Measurements from ENCODE around the gene OR1D5. TPM values are rescaled to one million over a fixed set of nuclear protein-coding genes. Genes with fewer than 3 reads are reported as not detected.

OR1D5 gene
- polyA plus RNA-seq, 1 of the 3 experiments (the other 2 are of a cell fraction) = not detected

DNA sequence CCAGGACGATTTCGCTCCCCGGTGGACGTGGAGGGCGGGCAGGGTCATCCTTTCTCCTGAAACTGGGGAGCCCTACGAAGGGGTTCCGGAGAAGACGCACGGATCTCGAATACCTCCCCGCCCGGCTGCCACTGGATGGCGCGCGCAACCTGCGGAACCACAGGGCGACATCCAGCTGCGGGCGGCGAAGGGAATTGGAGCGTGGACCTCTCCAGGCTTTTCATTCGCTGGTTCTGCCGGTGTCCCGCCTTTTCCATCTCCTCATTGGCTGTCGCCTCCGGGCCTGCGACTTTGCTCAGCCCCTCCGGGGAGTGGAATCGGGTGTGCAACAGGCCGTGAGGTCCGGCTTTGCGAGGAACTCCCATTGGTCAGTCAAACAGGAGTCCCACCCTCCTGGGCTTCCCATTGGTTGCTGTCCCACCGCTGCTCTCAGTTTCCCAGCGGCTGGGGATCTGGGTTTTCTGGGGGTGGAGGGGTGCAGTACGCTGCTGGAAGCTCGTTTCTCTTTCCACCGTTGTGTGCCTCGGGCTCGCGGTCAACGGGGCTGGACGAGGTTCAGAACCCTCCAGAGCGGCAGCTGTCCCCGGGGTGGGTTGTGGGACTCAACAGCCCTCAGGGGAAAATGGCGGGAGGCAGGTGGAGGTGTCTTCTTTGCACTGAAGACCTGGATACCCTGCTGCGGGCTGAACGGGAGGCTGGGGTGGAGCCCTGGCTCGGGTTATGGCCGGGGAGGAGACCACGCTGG, 14.5 kb downstream of the OR1D5 start (continued):
- TF ChIP-seq, protein P1, sequence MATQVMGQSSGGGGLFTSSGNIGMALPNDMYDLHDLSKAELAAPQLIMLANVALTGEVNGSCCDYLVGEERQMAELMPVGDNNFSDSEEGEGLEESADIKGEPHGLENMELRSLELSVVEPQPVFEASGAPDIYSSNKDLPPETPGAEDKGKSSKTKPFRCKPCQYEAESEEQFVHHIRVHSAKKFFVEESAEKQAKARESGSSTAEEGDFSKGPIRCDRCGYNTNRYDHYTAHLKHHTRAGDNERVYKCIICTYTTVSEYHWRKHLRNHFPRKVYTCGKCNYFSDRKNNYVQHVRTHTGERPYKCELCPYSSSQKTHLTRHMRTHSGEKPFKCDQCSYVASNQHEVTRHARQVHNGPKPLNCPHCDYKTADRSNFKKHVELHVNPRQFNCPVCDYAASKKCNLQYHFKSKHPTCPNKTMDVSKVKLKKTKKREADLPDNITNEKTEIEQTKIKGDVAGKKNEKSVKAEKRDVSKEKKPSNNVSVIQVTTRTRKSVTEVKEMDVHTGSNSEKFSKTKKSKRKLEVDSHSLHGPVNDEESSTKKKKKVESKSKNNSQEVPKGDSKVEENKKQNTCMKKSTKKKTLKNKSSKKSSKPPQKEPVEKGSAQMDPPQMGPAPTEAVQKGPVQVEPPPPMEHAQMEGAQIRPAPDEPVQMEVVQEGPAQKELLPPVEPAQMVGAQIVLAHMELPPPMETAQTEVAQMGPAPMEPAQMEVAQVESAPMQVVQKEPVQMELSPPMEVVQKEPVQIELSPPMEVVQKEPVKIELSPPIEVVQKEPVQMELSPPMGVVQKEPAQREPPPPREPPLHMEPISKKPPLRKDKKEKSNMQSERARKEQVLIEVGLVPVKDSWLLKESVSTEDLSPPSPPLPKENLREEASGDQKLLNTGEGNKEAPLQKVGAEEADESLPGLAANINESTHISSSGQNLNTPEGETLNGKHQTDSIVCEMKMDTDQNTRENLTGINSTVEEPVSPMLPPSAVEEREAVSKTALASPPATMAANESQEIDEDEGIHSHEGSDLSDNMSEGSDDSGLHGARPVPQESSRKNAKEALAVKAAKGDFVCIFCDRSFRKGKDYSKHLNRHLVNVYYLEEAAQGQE (IDR thresholded peaks at IDR 0.05; ENCODE audit: low read depth, low read length) = peak; percentile 31; the same call in 1 of the 2 replicates

DNA sequence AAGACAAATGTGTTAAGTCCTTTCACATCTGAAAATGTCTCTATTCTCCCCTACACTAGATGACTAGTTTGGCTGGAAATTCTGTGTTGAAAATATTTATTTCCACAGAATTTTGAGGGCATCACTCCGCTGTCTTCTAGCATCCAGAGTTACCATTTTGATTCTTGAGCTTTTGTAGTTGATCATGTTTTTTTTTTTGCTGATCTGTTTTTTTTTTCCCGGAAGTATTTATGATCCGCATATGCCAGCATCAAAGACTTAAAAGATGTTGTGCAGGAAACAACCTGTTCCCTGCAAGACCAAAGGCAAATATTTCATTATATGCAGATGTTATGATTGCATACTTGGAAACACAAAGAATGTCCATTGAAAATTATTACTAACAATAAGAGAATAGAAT, 16.7 kb downstream of the OR1D5 start:
- no peaks in the 10 kb centered on the region for H4K20me1 ChIP-seq (ENCODE audit: insufficient read depth)
- H3F3A ChIP-seq (replicated peaks; ENCODE audit: insufficient read depth) = peaks cover 6% of the 10 kb centered on the region
- no peak overlapping the region for H3K4me2 ChIP-seq
- no peak overlapping the region for H3K9ac ChIP-seq
- no peak for DNase-seq
- WGBS (ENCODE audit: low lambda C conversion rate) = 73% methylated on average over 3 of the region's 3 CpGs
- no peaks in the 10 kb centered on the region for H3K27me3 ChIP-seq (ENCODE audit: insufficient read depth)
- no peaks in the 10 kb centered on the region for H3K9me2 ChIP-seq
- H3K27ac ChIP-seq (ENCODE audit: low read depth in 2 of 2, low read length in 1 of 2) = no peak overlapping the region
- no peaks in the 10 kb centered on the region for H3K9me3 ChIP-seq
- H3K79me2 ChIP-seq (ENCODE audit: insufficient read depth) = no peaks in the 10 kb centered on the region
- H2AFZ ChIP-seq (ENCODE audit: low read depth) = no peak overlapping the region
- H3K4me1 ChIP-seq (ENCODE audit: control insufficient read depth in 1 of 2, insufficient read depth in 2 of 2, low read depth in 1 of 2, low read length in 1 of 2) = peaks cover 0 to 5% of the 10 kb centered on the region in 2 experiments; a peak in 1 of 4 replicates
- ChIA-PET CTCF (no interaction called here), POLR2A (no interaction called here)
- no peaks in the 10 kb centered on the region for H3K36me3 ChIP-seq (replicated peaks in 1 of 2; ENCODE audit: control insufficient read depth in 1 of 2, insufficient read depth in 2 of 2, low read length in 1 of 2)
- no peak overlapping the region for H3K4me3 ChIP-seq (ENCODE audit: low read depth in 2 of 2, low read length in 1 of 2)
- TF ChIP-seq TEAD4 (IDR thresholded peaks at IDR 0.05; ENCODE audit: borderline replicate concordance, insufficient read depth) (no peak), FOXM1 (IDR thresholded peaks at IDR 0.05; ENCODE audit: low read depth) (no peak), SMC3 (IDR thresholded peaks at IDR 0.05; ENCODE audit: low read depth, low read length) (no peak), EP300 (IDR thresholded peaks at IDR 0.05; ENCODE audit: borderline replicate concordance in 1 of 2, low read depth in 1 of 2, low read length in 1 of 2) (no peak), YY1 (IDR thresholded peaks at IDR 0.05; ENCODE audit: low read depth) (no peak), MEF2A (IDR thresholded peaks at IDR 0.05; ENCODE audit: borderline replicate concordance, low read depth) (no peak), TCF12 (IDR thresholded peaks at IDR 0.05) (no peak), RFX5 (IDR thresholded peaks at IDR 0.05; ENCODE audit: low read length) (no peak)
- TF ChIP-seq, protein P2, sequence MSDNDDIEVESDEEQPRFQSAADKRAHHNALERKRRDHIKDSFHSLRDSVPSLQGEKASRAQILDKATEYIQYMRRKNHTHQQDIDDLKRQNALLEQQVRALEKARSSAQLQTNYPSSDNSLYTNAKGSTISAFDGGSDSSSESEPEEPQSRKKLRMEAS (IDR thresholded peaks at IDR 0.05; ENCODE audit: low read depth) = no peak
- TF ChIP-seq, protein P3, sequence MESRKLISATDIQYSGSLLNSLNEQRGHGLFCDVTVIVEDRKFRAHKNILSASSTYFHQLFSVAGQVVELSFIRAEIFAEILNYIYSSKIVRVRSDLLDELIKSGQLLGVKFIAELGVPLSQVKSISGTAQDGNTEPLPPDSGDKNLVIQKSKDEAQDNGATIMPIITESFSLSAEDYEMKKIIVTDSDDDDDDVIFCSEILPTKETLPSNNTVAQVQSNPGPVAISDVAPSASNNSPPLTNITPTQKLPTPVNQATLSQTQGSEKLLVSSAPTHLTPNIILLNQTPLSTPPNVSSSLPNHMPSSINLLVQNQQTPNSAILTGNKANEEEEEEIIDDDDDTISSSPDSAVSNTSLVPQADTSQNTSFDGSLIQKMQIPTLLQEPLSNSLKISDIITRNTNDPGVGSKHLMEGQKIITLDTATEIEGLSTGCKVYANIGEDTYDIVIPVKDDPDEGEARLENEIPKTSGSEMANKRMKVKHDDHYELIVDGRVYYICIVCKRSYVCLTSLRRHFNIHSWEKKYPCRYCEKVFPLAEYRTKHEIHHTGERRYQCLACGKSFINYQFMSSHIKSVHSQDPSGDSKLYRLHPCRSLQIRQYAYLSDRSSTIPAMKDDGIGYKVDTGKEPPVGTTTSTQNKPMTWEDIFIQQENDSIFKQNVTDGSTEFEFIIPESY (IDR thresholded peaks at IDR 0.05; ENCODE audit: borderline replicate concordance, low read depth) = no peak
- TF ChIP-seq, protein P4, sequence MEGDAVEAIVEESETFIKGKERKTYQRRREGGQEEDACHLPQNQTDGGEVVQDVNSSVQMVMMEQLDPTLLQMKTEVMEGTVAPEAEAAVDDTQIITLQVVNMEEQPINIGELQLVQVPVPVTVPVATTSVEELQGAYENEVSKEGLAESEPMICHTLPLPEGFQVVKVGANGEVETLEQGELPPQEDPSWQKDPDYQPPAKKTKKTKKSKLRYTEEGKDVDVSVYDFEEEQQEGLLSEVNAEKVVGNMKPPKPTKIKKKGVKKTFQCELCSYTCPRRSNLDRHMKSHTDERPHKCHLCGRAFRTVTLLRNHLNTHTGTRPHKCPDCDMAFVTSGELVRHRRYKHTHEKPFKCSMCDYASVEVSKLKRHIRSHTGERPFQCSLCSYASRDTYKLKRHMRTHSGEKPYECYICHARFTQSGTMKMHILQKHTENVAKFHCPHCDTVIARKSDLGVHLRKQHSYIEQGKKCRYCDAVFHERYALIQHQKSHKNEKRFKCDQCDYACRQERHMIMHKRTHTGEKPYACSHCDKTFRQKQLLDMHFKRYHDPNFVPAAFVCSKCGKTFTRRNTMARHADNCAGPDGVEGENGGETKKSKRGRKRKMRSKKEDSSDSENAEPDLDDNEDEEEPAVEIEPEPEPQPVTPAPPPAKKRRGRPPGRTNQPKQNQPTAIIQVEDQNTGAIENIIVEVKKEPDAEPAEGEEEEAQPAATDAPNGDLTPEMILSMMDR (IDR thresholded peaks at IDR 0.05) = no peak
- TF ChIP-seq, protein P1 (IDR thresholded peaks at IDR 0.05; ENCODE audit: low read depth, low read length) = no peak
- TF ChIP-seq, protein P5, sequence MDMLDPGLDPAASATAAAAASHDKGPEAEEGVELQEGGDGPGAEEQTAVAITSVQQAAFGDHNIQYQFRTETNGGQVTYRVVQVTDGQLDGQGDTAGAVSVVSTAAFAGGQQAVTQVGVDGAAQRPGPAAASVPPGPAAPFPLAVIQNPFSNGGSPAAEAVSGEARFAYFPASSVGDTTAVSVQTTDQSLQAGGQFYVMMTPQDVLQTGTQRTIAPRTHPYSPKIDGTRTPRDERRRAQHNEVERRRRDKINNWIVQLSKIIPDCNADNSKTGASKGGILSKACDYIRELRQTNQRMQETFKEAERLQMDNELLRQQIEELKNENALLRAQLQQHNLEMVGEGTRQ (IDR thresholded peaks at IDR 0.05; ENCODE audit: borderline replicate concordance, low read depth, low read length) = no peak
- TF ChIP-seq, protein P6, sequence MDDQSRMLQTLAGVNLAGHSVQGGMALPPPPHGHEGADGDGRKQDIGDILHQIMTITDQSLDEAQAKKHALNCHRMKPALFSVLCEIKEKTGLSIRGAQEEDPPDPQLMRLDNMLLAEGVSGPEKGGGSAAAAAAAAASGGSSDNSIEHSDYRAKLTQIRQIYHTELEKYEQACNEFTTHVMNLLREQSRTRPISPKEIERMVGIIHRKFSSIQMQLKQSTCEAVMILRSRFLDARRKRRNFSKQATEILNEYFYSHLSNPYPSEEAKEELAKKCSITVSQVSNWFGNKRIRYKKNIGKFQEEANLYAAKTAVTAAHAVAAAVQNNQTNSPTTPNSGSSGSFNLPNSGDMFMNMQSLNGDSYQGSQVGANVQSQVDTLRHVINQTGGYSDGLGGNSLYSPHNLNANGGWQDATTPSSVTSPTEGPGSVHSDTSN (IDR thresholded peaks at IDR 0.05) = no peak

All from SK-N-SH (cell line).